ENCODE data around the gene PSMA3. TPM values are rescaled to one million over a fixed set of nuclear protein-coding genes. Genes with fewer than 3 reads are reported as not detected.

The PSMA3 gene
- polyA plus RNA-seq, 1 donor from 2014 or later = 198 TPM

GRCh38 chr14:58285132-58285531 is 40.5 kb downstream of the PSMA3 start:
- no peaks in the 10 kb centered on the region for H3K27me3 ChIP-seq (ENCODE audit: insufficient read depth, low read depth, low read length)
- H3F3A ChIP-seq (ENCODE audit: insufficient read depth, low read length, poor library complexity, severe bottlenecking) = no peaks in the 10 kb centered on the region
- no peak overlapping the region for H3K9ac ChIP-seq (ENCODE audit: low read length)
- H3K9me3 ChIP-seq (ENCODE audit: low read length) = no peaks in the 10 kb centered on the region
- peaks cover 53% of the 10 kb centered on the region for H3K79me2 ChIP-seq (replicated peaks; ENCODE audit: insufficient read depth, low read length)
- peaks cover 11% of the 10 kb centered on the region for H3K36me3 ChIP-seq (ENCODE audit: insufficient read depth, low read length)
- H3K27ac ChIP-seq (ENCODE audit: low read length) = no peak overlapping the region
- no peaks in the 10 kb centered on the region for H3K9me2 ChIP-seq (ENCODE audit: insufficient read depth, low read length)
- no peak for TF ChIP-seq REST (IDR thresholded peaks at IDR 0.05; ENCODE audit: borderline replicate concordance)
- no peak for TF ChIP-seq RAD21 (conservative IDR thresholded peaks at IDR 0.05)
- no peak for TF ChIP-seq EP300 (conservative IDR thresholded peaks at IDR 0.05; ENCODE audit: poor library complexity, severe bottlenecking)
- TF ChIP-seq TAF1 (IDR thresholded peaks at IDR 0.05; ENCODE audit: low read depth) = no peak
- TF ChIP-seq POLR2AphosphoS5 (IDR thresholded peaks at IDR 0.05) = no peak
- H3K4me2 ChIP-seq (ENCODE audit: low read length) = no peak overlapping the region
- H2AFZ ChIP-seq (ENCODE audit: low read depth, low read length) = no peak overlapping the region
- H4K20me1 ChIP-seq (ENCODE audit: insufficient read depth) = peaks cover 5% of the 10 kb centered on the region
- no peak overlapping the region for H3K4me3 ChIP-seq (ENCODE audit: low read length)

- Histone ChIP-seq H4K20me1 (ENCODE audit: insufficient read depth) (peaks cover 5% of the 10 kb centered on the region), H3K9me2 (ENCODE audit: insufficient read depth, low read length) (no peaks in the 10 kb centered on the region), H3K9ac (ENCODE audit: low read length) (no peak overlapping the region), H3K27ac (ENCODE audit: low read length) (no peak overlapping the region), H3F3A (ENCODE audit: insufficient read depth, low read length, poor library complexity, severe bottlenecking) (no peaks in the 10 kb centered on the region), H3K4me3 (ENCODE audit: low read length) (no peak overlapping the region), H3K9me3 (ENCODE audit: low read length) (no peaks in the 10 kb centered on the region), H3K27me3 (ENCODE audit: insufficient read depth, low read depth, low read length) (no peaks in the 10 kb centered on the region), H3K4me2 (ENCODE audit: low read length) (no peak overlapping the region), H3K36me3 (ENCODE audit: insufficient read depth, low read length) (peaks cover 9% of the 10 kb centered on the region), H2AFZ (ENCODE audit: low read depth, low read length) (no peak overlapping the region), H3K79me2 (replicated peaks; ENCODE audit: insufficient read depth, low read length) (peaks cover 46% of the 10 kb centered on the region)
- TF ChIP-seq EZH2 (IDR thresholded peaks at IDR 0.05; ENCODE audit: borderline replicate concordance, insufficient read depth, low read length, poor library complexity, severe bottlenecking) (no peak), SMC3 (conservative IDR thresholded peaks at IDR 0.05; ENCODE audit: poor library complexity) (no peak), CTCF (IDR thresholded peaks at IDR 0.05; ENCODE audit: poor library complexity, severe bottlenecking) (no peak), REST (IDR thresholded peaks at IDR 0.05; ENCODE audit: borderline replicate concordance) (no peak), RAD21 (conservative IDR thresholded peaks at IDR 0.05) (no peak), POLR2AphosphoS5 (IDR thresholded peaks at IDR 0.05) (no peak), MXI1 (conservative IDR thresholded peaks at IDR 0.05; ENCODE audit: poor library complexity, severe bottlenecking) (no peak), TAF1 (IDR thresholded peaks at IDR 0.05; ENCODE audit: low read depth) (no peak), EP300 (conservative IDR thresholded peaks at IDR 0.05; ENCODE audit: poor library complexity, severe bottlenecking) (no peak)
Observed at GRCh38 chr14:58287607-58288042, 43.0 kb downstream of the PSMA3 start.
